ENCODE results near the gene MYBPC3. TPM values are rescaled to one million over a fixed set of nuclear protein-coding genes. Genes with fewer than 3 reads are reported as not detected.

Gene MYBPC3
- total RNA-seq, 2 donors from 2014 or later, result not detected

DNA sequence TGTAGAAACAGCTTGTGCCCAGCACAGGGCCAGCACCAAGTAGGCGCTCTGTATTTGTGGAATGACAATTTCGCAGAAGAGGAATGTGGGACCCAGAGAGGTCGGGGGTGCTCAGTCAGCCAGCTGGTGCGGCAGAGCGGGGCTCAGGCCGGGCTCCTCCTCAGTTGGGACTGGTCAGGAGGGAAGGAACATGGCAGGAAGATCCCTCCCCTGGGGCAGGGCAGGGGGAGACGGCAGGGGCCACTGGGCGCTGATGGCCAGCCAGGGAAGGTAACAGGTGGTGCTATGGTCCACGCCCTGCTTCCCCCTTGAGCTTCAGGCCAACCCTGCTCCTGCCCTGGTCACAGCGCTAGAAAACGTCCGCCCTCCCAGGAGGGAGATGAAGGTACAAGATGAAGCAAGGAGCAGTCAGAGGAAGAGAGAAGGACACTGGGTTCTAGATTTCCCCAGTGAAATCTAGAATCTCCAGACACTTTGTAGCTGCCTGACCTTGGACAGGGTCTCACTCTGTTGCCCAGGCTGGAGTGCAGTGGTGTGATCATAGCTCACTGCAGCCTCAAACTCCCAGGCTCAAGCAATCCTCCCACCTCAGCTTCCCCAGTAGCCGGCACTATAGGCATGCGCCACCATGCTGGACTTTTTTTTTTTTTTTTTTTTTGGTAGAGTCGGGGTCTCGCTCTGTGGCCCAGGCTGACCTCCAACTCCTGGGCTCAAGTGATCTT, 39.4 kb upstream of the MYBPC3 start:
- H3K9me3 Mint-ChIP-seq, result no peaks in the 10 kb centered on the region

DNA sequence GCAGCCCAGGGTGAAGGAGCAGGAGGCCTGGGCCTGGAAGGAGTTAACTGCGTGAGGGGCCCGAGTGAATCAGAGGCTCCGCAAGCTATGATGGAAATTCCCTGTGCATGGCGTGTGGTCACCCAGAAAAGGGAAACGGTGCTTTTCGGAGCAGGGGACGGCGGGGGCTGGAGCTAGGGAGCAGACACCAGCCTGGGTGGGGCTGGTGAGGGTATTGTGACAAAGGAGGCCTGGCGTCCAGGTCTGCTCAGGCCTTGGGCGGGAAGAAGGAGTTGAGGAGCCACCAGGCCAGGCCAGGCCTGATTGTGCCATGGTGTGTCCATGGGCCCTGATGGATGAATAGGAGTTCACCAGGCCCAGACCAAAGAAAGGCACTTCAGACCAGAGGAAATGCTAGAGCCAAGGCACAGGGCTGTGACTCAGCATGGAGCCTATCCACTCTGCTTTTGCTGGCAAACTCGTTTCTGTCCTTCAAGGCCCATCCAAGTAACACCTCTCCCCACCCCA, 38.6 kb upstream of the MYBPC3 start:
- H3K36me3 Mint-ChIP-seq (ENCODE audit: insufficient read depth in 2 of 2), result no peaks in the 10 kb centered on the region
- DNase-seq (no peak), ATAC-seq (replicated peaks in 1 of 2) (no peak)
- H3K27me3 Mint-ChIP-seq (ENCODE audit: low read depth), result no peaks in the 10 kb centered on the region
- no peak overlapping the region for H3K4me3 Mint-ChIP-seq
- H3K9me3 Mint-ChIP-seq, result no peaks in the 10 kb centered on the region
- no peak overlapping the region for H3K27ac Mint-ChIP-seq
- H3K4me1 Mint-ChIP-seq (ENCODE audit: low read depth), result peaks cover 16% of the 10 kb centered on the region

More for the DNA sequence above, 39.4 kb upstream of the MYBPC3 start:
- ATAC-seq (replicated peaks in 1 of 2), result no peak
- Mint-ChIP-seq H3K27ac (no peak overlapping the region), H3K27me3 (ENCODE audit: low read depth) (no peaks in the 10 kb centered on the region), H3K4me1 (ENCODE audit: low read depth) (peaks cover 16% of the 10 kb centered on the region), H3K4me3 (no peak overlapping the region), H3K36me3 (ENCODE audit: insufficient read depth in 2 of 2) (no peaks in the 10 kb centered on the region)
- DNase-seq, result no peak

DNA sequence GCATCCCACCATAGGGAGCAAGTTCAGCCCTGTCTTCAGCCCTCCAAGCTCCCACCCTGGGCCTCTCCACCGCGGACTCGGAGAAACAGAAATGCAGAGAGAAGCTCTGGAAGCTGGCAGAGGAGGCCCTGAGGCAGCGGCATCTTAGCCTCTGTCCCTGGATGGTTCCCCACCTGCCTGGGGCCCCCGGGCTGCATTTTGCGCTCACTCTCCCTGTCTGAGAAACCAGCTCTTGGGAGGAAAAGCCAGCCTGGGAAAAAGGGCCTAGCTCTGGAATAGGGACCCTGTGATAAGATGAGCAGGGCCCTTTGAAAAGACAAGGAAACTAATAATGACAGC, 37.9 kb upstream of the MYBPC3 start:
- Mint-ChIP-seq H3K9me3 (no peaks in the 10 kb centered on the region), H3K4me3 (no peak overlapping the region), H3K27me3 (ENCODE audit: low read depth) (no peaks in the 10 kb centered on the region), H3K36me3 (ENCODE audit: insufficient read depth in 2 of 2) (no peaks in the 10 kb centered on the region), H3K4me1 (ENCODE audit: low read depth) (peaks cover 16% of the 10 kb centered on the region), H3K27ac (no peak overlapping the region)
- DNase-seq (no peak), ATAC-seq (replicated peaks in 1 of 2) (no peak)

DNA sequence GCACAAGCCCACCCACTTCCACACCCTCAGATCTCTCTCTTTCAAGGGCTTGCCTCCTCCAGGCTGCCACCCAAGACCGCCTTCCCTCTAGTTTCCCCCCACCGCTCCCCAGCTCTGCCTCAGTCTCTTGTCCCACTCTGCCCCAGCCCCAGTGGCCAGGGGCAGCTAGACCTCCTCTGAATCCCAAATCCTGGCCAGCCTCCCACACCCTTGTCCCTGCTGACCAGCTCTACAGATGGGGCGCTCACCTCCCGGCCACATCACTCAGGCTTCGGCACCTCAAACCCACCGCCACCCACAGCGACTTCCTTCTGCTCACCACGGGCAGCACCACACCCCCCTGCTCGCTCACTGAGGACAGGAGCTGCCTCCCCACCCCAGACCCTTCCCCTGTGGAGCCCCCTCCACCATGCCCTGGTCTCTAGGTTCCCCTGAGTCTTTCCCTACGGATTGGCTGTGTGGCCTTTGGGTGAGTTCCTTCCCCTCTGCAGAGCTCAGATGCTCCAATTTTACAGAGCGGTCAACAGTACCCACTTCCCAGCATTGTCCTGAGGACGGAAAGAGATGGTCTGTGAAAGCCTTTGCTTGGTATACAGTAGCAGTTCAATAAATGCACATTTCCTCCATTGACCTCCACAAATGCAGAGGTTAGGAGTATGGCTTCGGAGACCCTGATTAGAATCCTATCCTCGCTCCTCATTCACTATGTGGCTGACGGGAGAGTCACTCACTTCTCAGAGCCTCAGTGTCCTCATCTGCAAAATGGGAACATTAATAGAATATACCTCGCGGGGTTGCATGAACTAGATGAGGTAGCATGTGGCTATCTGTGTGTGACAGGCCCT, 37.3 kb upstream of the MYBPC3 start:
- H3K4me1 Mint-ChIP-seq (ENCODE audit: low read depth), result peaks cover 16% of the 10 kb centered on the region

DNA sequence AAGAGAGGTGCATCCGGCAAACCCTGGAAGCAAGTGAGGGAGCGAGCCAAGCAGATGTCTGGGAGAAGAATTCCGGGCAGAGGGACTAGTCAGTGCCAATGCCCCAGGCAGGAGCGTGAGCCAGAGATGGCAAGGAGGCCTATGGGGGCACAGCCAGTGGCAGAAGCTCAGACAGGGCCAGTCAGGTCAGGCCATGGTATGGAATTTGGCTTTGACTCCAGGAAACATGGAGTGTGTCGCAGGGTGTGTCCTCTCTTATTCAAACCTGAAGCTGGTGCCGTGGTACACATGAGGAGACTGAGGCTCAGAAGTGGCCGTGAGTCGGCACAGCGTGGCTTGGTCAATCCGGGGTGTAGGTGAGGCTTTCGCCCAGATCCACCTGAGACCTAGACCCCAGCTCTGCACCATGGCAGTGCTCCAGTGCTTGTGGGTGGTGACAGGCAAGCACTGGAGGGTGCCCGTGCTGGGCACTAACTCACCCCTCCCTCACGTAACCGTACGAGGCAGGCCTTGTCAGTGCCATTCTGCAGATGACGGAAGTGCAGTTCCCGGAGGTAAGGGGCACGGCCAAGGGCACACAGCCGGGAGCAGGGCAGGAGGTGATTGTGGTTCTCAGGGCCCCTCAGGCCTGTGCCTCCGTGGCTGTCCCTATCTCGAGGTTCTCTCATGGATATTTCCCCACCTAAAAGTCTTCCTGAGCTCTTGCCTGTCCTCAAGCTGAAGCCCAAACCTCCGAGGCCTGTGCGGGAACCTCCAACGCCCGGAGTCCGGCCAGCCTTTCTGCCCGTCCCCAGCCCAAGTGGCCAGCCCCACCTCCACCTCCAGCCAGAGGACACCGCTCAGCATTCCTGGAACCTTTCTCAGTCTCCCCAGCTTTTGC, 36.4 kb upstream of the MYBPC3 start:
- DNase-seq (no peak), ATAC-seq (replicated peaks in 1 of 2) (no peak)
- Mint-ChIP-seq H3K27me3 (ENCODE audit: low read depth) (no peaks in the 10 kb centered on the region), H3K9me3 (no peaks in the 10 kb centered on the region), H3K27ac (no peak overlapping the region), H3K36me3 (ENCODE audit: insufficient read depth in 2 of 2) (no peaks in the 10 kb centered on the region), H3K4me1 (ENCODE audit: low read depth) (peaks cover 8% of the 10 kb centered on the region), H3K4me3 (no peak overlapping the region)

More for the DNA sequence above, 37.3 kb upstream of the MYBPC3 start:
- no peaks in the 10 kb centered on the region for H3K27me3 Mint-ChIP-seq (ENCODE audit: low read depth)
- ATAC-seq (replicated peaks in 1 of 2), result peak; percentile 20 to 24
- DNase-seq, result no peak
- H3K4me3 Mint-ChIP-seq, result no peak overlapping the region
- H3K9me3 Mint-ChIP-seq, result no peaks in the 10 kb centered on the region
- H3K36me3 Mint-ChIP-seq (ENCODE audit: insufficient read depth in 2 of 2), result no peaks in the 10 kb centered on the region
- H3K27ac Mint-ChIP-seq, result no peak overlapping the region

DNA sequence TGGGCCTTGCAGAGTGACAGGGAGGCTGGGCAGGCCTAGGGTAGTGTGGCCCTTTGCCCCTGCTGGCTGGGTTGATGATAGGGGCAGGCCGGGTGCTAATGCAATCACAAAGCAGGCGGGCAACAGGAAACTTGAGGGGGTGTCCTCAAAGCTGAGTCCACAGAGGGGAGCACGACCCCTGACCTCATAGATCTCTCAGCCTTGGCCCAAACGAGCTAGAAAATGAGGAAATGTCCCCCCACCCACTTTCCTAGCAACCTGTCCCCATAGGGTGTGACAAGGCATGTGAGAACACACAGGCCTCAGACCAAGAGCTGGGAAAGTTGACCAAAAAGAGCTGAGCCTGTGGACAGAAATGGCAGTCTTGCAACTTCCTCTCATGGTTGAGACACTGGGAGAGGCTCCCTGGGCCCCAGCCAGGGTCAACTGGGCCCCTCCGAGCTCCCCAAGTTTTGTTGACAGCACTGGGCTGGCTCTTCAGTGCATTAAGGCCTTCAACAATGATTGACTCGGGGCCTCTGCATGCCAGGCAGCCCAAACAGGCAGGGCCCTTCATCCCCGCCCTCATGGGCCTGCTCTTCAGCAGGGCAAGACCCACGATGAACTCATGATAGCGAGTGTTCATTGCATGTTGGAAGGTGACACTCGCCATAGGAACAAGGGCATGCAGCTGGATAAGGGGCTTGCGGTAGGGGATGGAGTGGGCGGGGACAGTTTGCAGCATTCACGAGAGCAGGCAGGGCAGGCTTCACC, 35.6 kb upstream of the MYBPC3 start:
- Mint-ChIP-seq H3K9me3 (no peaks in the 10 kb centered on the region), H3K36me3 (ENCODE audit: insufficient read depth in 2 of 2) (no peaks in the 10 kb centered on the region), H3K27me3 (ENCODE audit: low read depth) (no peaks in the 10 kb centered on the region), H3K4me3 (no peak overlapping the region), H3K4me1 (ENCODE audit: low read depth) (peaks cover 7% of the 10 kb centered on the region), H3K27ac (no peak overlapping the region)
- DNase-seq (no peak), ATAC-seq (replicated peaks in 1 of 2) (no peak)

DNA sequence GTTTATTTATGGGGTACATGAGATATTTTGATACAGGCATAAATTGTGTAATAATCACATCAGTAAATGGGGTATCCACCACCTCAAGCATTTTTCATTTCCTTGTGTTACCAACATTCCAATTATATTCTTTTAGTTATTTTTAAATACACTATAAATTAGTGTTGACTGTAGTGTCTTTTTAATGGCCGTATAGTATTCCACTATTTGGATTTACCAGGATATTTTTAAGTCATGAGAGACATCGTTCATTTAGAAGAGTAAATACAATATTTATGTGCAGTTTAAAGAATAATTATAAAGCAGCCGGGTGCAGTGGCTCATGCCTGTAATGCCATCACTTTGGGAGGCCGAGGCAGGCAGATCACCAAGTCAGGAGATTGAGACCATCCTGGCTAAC, 32.0 kb upstream of the MYBPC3 start:
- H3K4me3 Mint-ChIP-seq, result no peak overlapping the region
- H3K4me1 Mint-ChIP-seq (ENCODE audit: low read depth), result peaks cover under 1% of the 10 kb centered on the region
- H3K36me3 Mint-ChIP-seq (ENCODE audit: insufficient read depth in 2 of 2), result no peaks in the 10 kb centered on the region
- H3K27me3 Mint-ChIP-seq (ENCODE audit: low read depth), result no peaks in the 10 kb centered on the region
- no peak overlapping the region for H3K27ac Mint-ChIP-seq
- DNase-seq (no peak), ATAC-seq (replicated peaks in 1 of 2) (no peak)
- H3K9me3 Mint-ChIP-seq, result no peaks in the 10 kb centered on the region

DNA sequence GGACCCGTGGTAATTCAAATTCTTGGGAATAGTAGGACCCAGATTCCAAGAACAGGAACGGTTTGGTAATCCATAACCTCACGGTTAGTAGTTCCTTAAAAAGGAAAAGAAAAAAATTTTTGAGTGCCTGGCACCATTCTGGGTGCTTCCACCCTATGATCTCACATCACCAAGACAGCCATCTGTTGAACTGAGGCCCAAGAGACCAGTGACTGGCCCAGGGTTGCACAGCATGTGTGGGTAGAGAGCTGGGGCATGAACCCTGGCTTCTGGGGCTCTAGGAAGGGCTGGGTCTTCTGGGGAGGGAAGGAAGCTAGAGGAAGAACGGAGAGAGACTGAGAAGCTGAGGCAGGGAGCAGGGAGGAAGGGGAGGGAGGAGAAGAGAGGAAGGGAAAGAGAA, 30.6 kb upstream of the MYBPC3 start:
- Mint-ChIP-seq H3K27me3 (ENCODE audit: low read depth) (no peaks in the 10 kb centered on the region), H3K4me3 (no peak overlapping the region), H3K36me3 (ENCODE audit: insufficient read depth in 2 of 2) (no peaks in the 10 kb centered on the region), H3K27ac (no peak overlapping the region), H3K4me1 (ENCODE audit: low read depth) (no peaks in the 10 kb centered on the region), H3K9me3 (no peaks in the 10 kb centered on the region)
- no peak for ATAC-seq (replicated peaks in 1 of 2)
- DNase-seq, result no peak

DNA sequence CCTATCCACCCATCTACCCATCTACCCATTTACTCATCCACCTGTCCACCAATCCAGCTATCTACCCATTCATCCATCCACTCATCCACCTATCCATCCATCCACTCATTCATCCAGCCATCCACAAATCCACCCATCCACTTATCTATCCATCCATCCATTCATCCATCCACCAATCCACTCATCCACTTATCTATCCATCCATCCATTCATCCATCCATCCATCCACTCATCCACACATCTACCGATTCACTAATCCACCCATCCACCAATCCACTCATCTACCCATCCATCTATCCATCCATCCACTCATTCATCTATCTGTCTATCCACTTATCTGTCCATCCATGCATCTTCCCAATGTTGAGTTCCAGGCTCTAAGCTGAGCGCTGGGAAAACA, 27.6 kb upstream of the MYBPC3 start:
- Mint-ChIP-seq H3K27ac (no peak overlapping the region), H3K9me3 (no peaks in the 10 kb centered on the region)

DNA sequence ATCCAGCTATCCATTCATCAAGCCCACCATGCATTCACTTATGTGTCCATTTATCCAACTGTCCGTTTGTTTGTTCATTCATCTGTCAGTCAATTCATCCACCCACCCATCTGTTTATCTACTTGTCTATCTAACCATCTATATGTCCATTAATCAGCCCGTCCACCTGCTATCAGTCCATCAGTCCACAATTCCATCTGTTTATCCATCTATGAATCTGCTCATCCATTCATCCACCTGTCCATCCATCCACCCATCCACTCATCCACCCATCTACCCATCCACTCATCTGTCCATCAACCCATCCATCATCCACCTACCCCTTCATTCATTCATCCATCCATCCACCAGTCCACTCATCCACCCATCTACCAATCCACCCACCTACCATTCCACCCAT, 26.8 kb upstream of the MYBPC3 start:
- no peak overlapping the region for H3K27ac Mint-ChIP-seq
- DNase-seq (no peak), ATAC-seq (replicated peaks in 1 of 2) (no peak)
- no peak overlapping the region for H3K4me3 Mint-ChIP-seq
- H3K36me3 Mint-ChIP-seq (ENCODE audit: insufficient read depth in 2 of 2), result no peaks in the 10 kb centered on the region
- no peaks in the 10 kb centered on the region for H3K9me3 Mint-ChIP-seq
- H3K27me3 Mint-ChIP-seq (ENCODE audit: low read depth), result no peaks in the 10 kb centered on the region
- H3K4me1 Mint-ChIP-seq (ENCODE audit: low read depth), result peaks cover 6% of the 10 kb centered on the region

More for the DNA sequence above, 27.6 kb upstream of the MYBPC3 start:
- no peak overlapping the region for H3K4me3 Mint-ChIP-seq
- no peaks in the 10 kb centered on the region for H3K27me3 Mint-ChIP-seq (ENCODE audit: low read depth)
- ATAC-seq (replicated peaks in 1 of 2), result no peak
- no peaks in the 10 kb centered on the region for H3K36me3 Mint-ChIP-seq (ENCODE audit: insufficient read depth in 2 of 2)
- DNase-seq, result no peak
- no peaks in the 10 kb centered on the region for H3K4me1 Mint-ChIP-seq (ENCODE audit: low read depth)

DNA sequence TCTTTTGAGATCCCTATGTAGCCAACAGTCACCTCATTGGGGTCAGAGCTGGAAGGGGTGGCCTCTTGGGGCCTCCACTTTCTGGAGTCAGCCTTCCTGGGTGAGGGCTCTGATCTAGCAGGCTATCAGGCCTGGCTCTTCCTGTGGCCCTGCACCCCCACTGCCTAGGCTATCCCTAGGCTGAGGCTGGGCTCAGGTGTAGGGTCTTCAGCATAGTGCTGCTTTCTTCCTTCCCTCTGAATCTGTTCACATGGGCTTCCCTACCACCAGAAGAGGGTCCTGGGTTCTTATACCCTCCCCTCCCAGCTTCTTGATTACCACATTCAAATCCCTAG, 26.3 kb upstream of the MYBPC3 start:
- Mint-ChIP-seq H3K36me3 (ENCODE audit: insufficient read depth in 2 of 2) (no peaks in the 10 kb centered on the region), H3K27me3 (ENCODE audit: low read depth) (no peaks in the 10 kb centered on the region), H3K4me3 (no peak overlapping the region), H3K27ac (no peak overlapping the region), H3K4me1 (ENCODE audit: low read depth) (peaks cover 11% of the 10 kb centered on the region), H3K9me3 (no peaks in the 10 kb centered on the region)
- DNase-seq (no peak), ATAC-seq (replicated peaks in 1 of 2) (no peak)

DNA sequence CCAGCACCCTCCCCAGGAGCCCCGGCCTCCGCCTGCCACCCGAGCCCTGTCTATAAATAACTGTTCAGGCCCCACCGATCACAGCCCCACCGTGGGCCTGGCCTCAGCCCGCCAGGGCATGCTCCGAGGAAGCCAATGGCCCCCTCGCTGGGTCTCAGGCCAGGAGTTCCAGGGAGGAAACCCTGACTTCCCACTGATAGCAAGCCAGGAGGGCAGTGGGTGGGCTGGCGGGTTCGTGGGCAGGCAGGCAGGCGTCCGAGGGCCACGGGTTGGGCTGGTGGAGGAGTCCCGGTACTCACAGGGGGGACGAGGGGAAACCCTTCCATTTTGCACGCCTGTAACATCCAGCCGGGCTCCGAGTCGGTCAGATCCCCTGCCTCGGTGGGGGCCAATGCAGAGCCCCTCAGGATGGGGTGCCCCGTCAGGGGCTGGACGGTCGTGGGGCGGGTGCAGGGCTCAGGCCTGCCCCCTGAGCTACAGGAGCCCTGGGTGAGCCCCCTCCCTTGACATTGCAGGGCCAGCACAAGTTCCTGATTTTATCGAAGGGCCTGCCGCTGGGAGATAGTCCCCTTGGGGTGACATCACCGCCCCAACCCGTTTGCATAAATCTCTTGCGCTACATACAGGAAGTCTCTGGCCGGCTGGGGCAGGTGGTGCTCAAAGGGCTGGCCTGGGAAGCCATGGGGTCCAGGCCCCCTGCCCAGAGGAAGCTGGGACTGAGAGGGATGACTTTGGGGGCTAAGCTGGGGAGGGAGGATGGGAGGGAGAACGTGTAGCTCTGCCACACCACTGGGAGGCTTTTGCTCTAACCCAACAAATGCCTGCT, 25.7 kb upstream of the MYBPC3 start, which contains the start of gene SPI1:
TSS of gene SPI1 (minus strand) at position 538 of the 826 bp plus-strand sequence. CDS start at position 344, 194 bp downstream.
- H3K27me3 Mint-ChIP-seq (ENCODE audit: low read depth), result no peaks in the 10 kb centered on the region
- no peak for ATAC-seq (replicated peaks in 1 of 2)
- no peak for DNase-seq
- H3K27ac Mint-ChIP-seq, result no peak within 1 kb of the TSS
- no peaks in the 10 kb centered on the region for H3K9me3 Mint-ChIP-seq
- H3K4me3 Mint-ChIP-seq, result no peak within 1 kb of the TSS
- H3K4me1 Mint-ChIP-seq (ENCODE audit: low read depth), result peaks cover 12% of the 10 kb centered on the region
- H3K36me3 Mint-ChIP-seq (ENCODE audit: insufficient read depth in 2 of 2), result no peaks in the 10 kb centered on the region
